GM19351 (cell line): ENCODE results near the gene LSM7.

Source experiments
- ATAC-seq: cut with Tn5 transposase; IDR thresholded peaks from one replicate; pipeline ENCODE4 v1.9.1; 2021; ENCODE audit warnings: mild to moderate bottlenecking, moderate library complexity; ENCODE audit not compliant: unreplicated experiment

The LSM7 gene

DNA sequence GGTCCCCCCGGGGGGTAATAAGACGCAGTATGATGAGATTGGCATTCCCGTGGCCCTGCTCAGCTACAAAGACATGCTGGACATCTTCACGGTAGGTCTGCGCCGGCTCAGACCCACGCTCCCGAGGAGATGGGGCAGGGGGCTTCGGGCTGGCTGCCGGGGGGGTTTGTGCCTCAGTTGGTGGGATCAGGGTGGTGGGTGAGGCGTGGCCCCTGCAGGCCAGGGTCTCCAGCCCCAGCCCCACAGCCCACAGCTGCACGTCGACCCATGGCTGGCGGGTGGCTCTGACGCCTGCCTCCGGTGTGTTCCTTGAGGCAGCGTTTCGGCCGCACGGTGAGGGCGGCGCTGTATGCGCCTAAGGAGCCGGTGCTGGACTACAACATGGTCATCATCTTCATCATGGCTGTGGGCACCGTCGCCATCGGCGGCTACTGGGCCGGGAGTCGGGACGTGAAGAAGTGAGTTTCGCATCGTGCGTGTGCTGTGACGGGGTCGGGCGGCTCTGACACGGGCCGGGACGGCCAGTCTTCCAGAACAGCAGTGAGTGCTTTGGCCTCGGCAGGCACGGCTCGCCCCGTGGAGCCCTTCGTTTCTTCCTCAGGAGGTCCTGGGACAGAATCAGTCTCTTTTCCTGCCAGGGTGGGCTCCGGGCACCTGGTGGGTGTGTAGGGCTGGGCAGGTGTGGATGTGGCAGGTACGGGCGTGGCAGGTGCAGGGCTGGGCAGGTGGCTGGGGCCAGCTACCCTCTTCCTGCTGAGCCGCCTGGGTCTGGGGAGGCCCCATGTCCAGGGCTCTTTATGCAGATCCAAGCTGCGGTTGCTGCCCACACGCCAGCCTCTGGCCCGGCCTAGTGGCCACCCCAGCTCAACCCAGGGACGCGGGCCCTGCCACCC is 10.6 kb upstream of the LSM7 start:
- ATAC-seq = no peak

DNA sequence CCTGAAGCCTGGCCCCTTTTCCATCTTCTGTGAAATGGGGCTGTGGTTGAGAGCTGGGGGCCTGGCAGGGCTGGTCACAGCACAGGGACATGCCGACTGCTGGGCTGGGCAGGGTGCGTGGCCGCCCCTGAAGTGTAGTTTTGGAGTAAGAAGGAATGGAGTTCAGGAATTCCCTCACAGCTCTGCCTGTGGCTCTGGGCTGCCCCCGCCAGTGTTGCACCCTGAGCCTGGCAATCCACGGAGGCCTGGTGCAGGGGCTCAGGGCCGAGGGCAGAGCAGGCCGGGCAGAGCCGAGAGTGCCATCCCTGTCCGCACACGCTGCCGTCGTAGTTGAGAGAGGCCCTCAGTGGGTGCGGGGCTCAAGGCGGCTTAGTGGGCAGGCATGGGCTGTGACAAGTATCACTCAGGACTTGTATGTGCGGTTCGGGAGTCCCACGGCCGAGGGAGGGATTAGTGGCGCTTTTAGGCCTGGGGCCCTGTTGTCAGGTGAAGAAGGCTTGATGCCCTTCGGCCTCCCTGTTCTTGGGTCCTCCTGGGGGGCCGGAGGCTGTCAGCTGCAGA is 9.7 kb upstream of the LSM7 start:
- no peak for ATAC-seq

DNA sequence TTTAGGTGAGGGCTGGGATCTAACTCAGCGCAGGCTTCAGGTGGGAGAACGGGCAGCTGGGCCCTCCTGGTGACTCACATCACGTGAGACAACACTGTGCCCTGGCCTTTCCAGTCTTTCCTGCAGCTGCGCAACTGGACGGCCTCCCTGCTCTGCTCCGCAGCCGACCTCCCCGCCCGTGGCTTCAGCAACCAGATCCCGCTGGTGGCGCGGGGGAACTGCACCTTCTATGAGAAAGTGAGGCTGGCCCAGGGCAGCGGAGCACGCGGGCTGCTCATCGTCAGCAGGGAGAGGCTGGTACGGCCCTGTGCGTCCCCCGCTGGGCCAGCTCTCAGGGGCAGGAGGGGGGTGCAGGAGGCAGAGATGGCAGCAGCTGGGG is 8.9 kb upstream of the LSM7 start:
- no peak for ATAC-seq

DNA sequence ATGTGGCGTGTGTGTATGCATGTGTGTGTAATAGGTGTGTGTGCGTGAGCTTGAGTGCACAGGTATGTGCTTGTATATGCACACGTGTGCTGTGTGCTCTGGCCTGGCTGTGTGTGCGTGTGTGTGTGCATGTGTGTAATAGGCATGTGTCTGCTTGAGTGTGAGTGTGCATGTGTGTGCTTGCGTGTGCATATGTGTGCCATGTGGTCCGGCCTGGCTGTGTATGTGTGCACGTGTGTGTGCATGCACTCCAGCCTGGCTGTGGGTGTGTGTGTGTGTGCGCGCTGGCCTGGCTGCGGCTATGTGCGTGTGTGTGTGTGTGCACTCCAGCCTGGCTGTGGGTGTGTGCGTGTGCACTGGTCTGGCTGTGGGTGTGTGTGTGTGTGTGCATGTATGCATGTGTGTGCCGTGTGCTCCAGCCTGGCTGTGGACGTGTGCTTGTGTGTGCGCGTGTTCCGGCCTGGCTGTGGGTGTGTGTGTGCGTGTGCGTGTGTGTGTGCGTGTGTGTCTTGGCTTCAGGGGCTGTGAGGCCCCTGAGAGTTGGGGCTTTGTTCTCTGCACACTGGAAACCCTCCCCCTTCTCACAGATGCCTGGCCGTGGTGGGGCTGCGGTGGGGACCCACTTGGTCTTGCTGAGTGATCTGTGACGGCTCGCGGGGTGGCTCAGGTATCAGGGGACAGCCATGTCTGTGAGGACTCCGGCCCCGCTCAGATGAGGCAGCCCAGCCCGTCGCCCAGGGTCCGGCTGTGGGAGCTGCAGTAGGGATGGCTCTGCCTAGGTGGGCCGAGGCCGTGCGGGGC is 8.3 kb upstream of the LSM7 start:
- ATAC-seq = no peak

DNA sequence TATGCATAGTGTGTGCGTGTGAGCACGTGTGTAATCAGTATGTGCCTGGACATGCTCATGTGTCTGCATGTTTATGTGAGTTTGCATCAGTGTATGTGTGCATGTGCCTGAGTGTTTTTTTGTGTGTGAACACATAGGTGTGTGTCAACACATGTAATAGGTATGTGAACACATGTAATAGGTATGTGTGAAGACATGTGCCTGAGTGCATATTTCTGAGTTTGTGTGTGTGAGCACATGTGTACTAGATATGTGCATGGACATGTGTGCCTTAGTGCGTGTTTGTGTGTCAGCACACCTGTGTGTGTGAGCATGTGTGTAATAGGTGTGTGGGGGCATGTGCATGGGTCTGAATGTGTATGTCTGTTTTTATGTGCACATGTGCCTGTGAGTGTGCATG is 7.5 kb upstream of the LSM7 start:
- no peak for ATAC-seq

DNA sequence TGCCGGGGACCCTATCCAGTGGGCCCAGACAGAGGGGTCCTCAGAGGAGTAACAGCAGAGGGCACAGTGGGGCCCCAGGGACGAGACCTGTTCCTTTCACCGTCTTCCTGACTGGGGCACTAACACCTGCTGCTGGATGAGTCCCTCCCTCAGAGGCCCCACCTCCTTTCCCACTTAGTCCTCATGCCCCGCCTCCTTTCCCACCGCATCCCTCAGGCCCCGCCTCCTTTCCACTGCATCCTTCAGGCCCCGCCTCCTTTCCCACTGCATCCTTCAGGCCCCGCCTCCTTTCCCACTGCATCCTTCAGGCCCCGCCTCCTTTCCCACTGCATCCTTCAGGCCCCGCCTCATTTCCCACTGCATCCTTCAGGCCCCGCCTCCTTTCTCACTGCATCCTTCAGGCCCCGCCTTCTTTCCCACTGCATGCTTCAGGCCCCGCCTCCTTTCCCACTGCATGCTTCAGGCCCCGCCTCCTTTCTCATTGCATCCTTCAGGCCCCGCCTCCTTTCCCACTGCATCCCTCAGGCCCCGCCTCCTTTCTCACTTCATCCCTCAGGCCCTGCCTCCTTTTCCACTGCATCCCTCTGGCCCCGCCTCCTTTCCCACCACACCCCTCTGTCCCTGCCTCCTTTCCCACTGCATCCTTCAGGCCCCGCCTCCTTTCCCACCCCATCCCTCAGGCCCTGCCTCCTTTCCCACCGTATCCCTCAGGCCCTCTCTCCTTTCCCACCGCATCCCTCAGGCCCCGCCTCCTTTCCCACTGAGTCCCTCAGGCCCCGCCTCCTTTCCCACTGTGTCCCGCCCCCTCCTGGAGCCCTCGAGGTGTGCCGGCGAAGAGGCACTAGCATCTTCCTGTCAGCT is 6.8 kb upstream of the LSM7 start:
- ATAC-seq = no peak

DNA sequence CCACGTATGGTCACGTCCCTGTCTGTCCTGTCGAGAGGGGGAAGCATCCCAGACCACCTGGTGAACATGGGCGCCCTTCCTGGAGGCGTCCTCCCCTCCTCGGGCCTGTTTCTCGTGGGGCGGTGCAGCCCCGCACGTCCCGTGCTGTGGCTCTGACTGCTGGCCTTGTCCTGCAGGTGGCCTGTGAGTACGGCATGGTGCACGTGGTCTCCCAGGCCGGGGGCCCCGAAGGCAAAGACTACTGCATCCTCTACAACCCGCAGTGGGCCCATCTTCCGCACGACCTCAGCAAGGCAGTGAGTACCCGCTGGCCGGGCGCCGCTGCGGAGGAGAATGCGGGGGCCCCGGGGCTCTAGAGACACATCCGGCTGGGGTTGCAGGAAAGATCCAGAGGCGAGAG is 6.0 kb upstream of the LSM7 start:
- ATAC-seq = no peak

DNA sequence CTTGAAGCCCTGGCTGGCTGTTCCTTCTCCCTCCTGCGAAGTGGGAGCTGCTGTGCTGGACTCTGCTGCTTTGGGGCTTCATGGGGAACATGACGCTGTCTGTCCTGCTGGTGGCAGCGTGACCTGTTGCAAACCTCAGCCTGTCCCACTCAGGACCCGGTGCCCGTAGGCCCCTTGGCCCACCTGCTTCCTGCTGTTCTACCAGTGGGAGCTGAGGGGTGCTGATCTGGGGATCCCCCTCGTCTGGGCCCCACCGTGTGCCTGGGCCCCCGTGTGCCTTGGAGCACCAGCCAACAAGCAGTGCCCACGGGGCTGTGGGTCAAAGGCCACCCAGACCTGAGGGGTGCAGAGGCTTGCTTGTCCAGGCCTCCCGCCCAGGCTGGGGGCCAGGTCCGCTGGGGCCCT is 5.4 kb upstream of the LSM7 start:
- ATAC-seq = no peak

DNA sequence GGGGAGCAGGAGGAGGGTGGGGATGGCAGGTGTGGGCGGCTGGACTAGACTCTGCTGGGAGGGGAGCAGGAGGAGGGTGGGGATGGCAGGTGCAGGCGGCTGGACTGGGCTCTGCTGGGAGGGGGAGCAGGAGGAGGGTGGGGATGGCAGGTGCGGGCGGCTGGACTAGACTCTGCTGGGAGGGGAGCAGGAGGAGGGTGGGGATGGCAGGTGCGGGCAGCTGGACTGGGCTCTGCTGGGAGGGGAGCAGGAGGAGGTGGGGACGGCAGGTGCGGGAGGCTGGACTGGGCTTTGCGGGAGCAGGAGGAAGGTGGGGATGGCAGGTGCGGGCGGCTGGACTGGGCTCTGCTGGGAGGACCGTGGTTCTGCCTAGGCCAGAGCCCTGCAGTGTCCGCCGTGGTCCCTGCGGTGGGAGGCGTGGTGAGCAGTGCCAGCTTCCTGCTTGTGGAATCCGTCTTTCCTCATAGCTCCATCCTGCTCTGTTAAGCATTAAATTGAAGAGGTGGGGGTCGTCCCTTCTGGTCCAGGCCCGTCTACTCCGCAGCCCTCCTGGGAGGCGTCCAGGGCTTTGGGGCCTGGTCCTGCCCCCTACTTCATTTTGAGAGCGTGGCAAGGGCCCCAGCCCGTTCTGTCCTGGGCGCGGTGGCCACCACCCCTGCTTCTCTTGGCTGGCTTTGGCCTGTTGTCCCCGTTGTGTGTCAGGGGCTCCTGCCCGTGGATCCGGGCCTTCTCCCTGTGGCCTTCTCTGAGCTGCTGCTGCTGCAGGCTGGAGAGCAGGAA is 4.8 kb upstream of the LSM7 start:
- ATAC-seq = no peak

DNA sequence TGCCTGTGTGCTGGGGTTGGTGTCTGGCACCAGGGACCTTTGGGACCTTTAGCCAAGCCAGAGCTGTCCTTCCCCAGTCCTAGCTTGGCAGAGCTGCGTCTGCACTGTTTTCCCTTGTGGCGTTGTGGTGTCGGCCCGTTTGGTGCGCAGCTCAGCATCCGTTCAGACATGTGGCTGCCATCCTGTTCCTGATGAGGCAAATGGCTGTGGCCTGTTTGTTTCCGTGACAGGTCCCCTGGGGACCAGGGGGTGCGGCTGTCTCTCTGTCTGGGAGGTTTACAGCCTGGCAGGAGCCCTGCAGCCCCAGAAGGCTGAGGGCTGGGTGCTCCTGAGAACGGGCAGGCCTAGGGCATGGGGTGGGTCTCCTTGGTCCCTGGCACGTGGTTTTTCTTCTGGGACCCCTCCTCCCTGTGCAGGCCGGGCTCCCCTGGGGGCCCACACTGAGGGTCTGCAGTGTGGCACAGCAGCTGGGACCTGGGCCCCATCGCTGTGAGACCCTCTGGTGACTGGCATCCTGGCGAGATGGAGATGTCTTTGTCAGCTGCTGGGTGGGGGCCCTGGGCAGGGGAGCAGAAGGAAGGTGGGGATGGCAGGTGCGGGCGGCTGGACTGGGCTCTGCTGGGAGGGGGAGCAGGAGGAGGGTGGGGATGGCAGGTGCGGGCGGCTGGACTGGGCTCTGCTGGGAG is 4.1 kb upstream of the LSM7 start:
- ATAC-seq = no peak

DNA sequence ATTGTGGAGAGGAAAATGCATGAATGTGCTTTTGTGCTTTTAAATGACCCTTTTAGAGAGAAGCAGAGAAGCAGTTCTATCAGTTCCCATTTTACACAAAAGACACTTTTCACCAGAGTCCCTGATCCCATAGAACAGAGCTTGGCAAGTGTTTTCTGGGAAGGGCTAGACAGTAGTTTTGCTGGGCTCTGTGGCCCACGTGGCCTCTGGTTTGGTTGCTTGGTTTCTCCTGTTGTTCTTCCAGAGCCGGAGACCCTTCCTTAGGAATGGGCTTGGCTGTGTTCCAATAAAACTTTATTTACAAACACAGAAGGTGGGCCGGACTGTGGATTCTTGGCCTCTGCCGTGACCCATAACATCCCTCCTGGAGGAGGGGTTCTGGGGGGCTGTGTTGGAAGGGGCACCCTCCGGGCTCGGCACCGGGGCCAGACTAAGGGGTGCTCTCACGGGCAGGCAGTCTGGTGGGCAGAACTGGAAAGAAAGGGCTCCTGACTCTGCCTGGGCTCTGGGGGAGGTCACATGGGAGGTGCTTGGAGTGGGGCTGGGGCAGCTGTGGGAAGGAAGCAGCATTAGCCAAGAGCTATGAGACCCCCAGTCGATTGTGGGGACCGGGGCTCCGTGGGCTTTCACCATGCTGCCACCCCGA is 3.3 kb upstream of the LSM7 start:
- ATAC-seq = no peak

DNA sequence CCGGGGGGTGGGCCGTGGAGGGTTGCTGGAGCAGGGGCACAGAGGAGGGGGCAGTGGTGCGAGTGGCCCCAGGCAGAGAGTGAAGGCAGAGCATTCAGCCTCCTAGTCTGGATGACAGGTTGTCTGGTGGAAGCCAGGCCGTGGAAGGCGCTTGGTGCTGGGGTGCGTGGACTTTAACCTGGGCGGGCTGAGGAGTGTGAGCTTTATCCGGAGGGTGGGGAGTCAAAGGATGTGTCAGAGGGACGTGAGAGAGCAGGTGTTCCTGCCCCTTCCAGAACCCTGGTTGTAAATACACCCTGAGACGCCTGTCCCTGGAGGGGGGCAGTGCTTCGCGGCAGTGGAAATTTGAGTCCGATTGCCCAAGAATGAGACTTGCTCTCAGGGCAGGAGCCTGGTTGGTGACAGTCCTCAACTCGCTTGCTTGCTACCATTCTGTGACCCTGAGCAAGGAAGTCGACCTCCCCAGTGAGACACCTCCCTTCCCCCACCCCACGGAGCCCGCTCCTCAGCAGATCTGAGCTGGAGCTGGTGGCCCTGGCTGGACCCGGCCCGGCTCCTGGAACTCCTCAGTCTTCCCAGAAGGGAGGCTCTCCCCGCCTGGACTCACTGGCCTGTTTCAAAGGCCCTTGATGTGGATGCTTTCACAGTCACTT is 2.4 kb upstream of the LSM7 start:
- no peak for ATAC-seq

DNA sequence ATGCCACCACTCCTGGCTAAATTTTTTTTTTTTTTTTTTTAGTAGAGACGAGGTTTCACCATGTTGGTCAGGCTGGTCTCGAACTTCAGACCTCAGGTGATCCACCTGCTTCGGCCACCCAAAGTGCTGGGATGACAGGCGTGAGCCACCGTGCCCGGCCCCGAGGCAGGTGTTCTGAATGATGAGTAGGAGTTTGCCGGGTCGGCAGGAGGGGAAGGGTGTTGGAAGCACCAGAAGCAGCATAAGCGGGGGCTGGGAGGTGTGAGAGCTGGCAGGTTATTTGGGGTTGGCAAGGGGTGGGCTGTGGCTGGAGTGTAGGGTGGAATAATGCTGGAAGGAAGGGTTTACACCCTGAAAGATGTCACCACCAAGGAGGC is 1.9 kb upstream of the LSM7 start:
- no peak for ATAC-seq

DNA sequence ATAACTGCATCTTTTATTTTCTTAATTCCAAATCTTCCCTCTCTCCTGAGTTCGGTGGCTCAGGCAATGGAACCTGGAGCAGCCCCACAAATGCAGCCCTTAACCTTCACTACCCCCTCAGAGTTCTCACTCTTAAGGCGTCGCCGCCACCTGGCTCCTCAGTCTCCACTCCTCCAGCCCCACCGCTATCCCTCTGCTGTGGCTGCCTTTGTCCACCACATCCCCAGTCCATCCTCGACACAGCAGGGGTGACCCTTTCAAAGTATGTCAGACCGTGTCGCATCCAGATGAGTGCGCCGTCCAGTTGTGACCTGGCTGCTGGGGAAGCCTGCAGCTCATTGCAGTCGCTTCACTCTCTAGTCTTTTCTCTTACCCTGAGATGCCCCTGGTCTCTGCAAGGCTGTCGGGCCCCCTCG is 1.1 kb upstream of the LSM7 start:
- no peak for ATAC-seq

DNA sequence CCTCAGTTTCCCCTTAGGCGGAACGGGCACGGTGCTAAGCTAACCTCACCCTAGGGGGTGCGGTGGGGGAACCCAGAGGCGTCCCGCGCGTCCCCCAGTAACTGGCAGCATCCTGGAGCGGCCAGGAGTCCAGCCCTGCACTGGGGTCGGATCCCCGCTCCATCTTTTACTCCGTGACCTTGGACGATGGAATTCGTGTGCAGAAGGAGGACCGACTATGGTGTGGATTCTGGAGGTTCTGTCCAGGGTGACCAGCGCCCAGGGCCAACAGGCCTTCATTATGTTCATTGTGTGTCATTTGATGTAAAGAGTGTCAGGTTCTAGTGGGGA is 728 bp upstream of the LSM7 start:
- no peak for ATAC-seq

DNA sequence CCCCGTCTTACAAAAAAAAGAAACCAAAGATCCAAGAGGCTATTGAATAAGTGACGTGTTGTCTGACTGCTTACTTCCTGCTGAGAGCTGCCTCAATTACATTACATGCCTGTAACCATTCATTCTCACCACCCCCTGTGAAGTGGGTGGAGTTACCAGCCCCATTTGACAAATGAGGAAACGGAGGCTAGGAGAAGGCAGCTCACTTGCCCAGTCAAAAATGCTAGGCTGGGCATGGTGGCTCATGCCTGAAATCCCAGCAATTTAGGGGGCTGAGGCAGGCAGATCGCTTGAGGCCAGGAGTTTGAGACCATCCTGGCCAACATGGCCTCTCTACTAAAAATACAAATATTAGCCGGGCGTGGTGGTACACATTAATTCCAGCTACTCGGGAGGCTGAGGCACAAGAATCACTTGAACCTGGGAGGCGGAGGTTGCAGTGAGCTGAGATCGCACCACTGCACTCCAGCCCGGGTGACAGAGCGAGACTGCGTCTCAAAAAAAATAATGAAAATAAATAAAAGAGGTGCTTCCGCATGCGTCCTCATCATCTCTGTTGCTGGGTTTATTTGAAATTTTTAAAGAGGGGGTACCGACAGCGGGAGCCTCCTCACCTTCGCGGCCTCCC is 499 bp downstream of the LSM7 start:
- ATAC-seq = peak; percentile 62

DNA sequence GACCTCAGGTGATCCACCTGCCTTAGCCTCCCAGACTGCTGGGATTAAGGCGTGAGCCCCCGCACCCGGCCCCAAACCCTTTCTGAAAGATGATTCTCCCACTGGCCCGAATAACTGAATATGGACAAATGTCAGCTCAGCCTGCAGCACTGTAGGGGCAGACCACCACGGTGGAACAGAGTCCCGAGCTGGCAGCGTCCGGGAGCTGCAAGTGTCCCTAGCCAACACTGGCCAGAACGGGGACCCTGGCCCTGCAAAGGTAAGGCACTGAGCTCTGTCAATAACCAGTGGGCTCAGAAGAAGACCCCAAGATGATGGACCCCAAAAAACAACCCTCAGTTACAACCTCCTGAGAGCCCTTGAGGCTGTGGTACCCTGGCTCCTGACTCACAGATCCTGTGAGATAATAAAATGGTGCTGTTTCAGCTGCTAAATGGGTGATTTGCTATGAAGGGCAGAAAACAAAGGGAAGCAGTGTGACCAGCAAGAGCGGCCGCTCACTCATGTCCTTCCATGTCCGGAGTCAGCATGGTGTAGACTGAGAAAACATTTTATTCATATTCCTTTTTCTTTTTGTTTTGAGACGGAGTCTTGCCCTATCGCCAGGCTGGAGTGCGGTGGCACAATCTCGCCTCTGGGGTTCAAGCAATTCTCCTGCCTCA is 1.6 kb downstream of the LSM7 start:
- ATAC-seq = no peak
